T47D (cell line): Measurements from ENCODE around the gene MDH2.
"Not testable (repeated sequence)": the region's sequence is repeated elsewhere in the genome, so short reads cannot be mapped to it uniquely, and the experiment has no call there.

Experiments used
- DNase-seq, 2 experiments: peaks; one replicate each; pipeline versions ENCODE4 v3.0.0 to v3.0.0-alpha.2; 2011 to 2012; ENCODE audit warnings: low read depth in 1 of 2, low spot score in 1 of 2
- JUND ChIP-seq: IDR thresholded peaks from 2 replicates; pipeline ENCODE4 v1.6.1; 2012; ENCODE audit warnings: low read depth
- in situ Hi-C: cut with HindIII; loops from 2 replicates; pipeline ENCODE4 v1.10.0; 2016; ENCODE audit warnings: low sequenced_read_pairs, low pct_unique_long_range_greater_than_20kb

The MDH2 gene

DNA sequence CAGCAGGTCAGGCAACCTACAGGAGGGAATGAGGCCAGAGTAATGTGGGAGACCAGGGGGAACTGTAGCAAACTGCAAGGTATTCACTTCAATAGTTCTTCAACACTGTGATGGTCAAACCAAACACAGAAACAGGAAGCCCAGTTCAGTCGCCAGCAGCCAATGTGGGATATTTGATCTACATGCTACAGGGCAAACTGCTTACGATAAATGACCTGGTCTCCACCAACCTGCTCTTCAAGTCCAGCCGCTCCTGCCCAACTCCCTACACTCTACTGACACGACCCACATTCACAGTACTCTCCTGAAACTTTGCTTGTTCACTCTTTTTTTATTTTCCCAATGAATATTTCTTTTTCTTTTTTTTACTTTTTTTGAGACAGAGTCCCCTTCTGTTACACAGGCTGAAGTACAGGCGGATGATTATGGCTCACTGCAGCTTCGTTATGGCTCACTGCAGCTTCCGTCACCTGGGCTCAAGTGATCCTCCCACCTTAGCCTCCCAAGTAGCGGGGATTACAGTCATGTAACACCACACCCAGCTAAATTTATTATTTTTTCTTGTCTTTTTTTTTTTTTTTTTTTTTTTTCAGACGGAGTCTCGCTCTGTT is 42.1 kb downstream of the MDH2 start:
- TF ChIP-seq JUND, result no peak
- peak; percentile 45 to 93 for DNase-seq
- in situ Hi-C loops, result no loop called here

GRCh38 chr7:76091506-76091905 is 43.6 kb downstream of the MDH2 start:
- TF ChIP-seq JUND, result no peak
- in situ Hi-C loops, result no loop called here
- DNase-seq, result peak in 1 of 2 experiments; percentile 37

- DNase-seq, in situ Hi-C loops: not testable (repeated sequence)
Observed at GRCh38 chr7:76093531-76093930, 45.6 kb downstream of the MDH2 start.

- in situ Hi-C loops, DNase-seq: not testable (repeated sequence)
Observed at GRCh38 chr7:76094326-76094725, 46.4 kb downstream of the MDH2 start.

DNA sequence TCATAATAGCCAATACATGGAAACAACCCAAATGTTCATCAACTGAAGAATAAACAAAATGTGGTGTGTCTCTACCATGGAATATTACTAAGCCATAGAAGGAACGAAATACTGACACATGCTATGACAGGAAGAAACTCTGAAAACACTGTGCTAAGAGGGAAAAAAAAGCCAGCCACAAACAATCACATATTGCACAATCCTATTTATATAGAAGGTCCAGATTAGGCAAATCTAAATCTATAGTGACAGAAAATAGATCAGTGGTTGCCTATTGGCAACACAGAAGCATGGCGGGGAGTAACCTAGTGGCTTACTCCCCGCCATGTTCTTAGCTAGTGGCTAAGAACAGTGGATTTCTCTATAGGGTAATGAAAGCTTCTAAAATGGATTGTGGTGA is 48.0 kb downstream of the MDH2 start:
- DNase-seq, result no peak
- TF ChIP-seq JUND, result no peak
- in situ Hi-C loops, result no loop called here

GRCh38 chr7:76101693-76102437 is 54.0 kb downstream of the MDH2 start:
- DNase-seq, in situ Hi-C loops: not testable (repeated sequence)

GRCh38 chr7:76103788-76104187 is 55.9 kb downstream of the MDH2 start:
- DNase-seq, in situ Hi-C loops: not testable (repeated sequence)

DNA sequence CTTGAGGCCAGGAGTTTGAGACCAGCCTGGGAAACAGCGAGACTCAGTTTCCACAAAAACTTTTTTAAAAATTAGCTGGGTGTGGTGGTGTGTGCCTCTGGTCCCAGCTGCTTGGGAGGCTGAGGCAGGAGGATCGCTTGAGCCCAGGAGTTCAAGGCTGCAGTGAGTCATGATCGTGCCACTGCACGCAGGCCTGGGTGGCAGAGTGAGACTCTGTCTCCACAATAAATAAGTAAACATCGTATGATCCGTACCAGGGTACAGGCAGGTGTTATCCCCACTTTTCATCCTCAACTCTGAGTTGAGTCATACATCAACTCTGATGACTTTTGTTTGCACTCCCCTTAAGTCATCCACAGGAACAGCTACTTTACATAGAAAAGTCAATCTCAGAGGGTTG is 58.2 kb downstream of the MDH2 start:
- in situ Hi-C loops, DNase-seq: not testable (repeated sequence)

GRCh38 chr7:76106893-76107292 is 59.0 kb downstream of the MDH2 start:
- DNase-seq, result no peak
- in situ Hi-C loops, result no loop called here
- TF ChIP-seq JUND, result no peak

DNA sequence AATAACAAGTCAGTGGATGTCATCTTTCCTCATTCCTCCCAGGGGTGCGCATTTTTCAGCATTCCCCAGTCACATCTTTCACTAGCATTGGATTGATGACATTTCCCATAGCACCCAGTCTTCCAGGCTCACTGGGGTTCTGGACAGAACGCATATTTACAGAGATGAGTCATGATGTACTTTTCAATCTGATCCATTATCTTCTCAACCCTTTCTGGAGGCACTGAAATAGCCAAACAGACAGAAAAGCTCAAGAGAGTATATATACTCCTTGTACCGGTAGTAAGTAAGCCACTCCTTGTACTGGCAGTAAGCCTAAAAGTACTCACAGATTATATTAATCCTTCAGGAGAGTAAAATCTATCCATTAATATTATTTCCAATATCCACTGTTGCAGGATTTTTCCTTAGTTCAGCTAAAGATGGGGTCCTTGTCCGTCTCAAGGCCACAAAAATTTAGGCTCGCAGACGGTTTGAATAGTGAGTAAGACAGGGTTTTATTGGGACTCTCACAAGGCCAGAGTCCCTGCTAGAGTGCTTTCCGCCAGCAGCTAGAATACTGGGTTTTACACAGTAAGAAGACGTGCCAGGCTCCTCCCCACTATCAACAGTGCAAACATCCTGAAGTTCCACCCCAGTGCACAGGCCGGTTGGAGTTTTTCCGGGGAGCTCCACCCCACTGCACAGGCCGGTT is 60.8 kb downstream of the MDH2 start:
- DNase-seq, result peak; percentile 26 to 90
- TF ChIP-seq JUND, result peak; percentile 68; the same call in 1 of the 2 replicates
- in situ Hi-C loops, result no loop called here

DNA sequence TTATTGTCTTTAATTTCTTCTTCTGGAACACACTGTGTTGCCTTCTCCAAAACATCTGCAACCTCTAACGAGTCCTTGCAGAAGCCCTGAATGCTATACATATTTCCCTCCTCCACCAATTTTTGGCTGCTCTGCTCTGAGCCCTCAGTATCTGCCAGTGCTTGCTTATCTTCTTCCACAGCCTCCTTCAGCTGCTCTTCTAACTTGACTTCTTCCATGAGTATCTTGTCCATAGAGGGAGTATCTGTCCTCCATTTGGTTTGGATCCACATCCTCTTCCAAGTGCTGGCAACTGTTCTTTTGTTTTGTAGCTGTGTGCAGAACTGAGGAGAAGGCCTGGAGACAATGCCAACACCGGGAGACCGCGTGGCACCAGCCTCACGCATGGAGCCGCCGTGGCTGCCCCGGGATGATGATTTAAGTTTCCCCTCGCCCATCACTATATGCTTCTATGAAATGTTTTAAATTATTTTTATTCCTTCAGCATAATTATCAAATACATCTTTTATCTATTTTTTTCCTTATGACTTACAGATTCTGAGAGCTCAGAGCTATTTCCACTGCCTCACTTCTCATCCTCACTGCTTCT is 65.2 kb downstream of the MDH2 start:
- DNase-seq, in situ Hi-C loops: not testable (repeated sequence)

GRCh38 chr7:76114742-76115141 is 66.8 kb downstream of the MDH2 start:
- DNase-seq, in situ Hi-C loops: not testable (repeated sequence)
